Endothelial cell of umbilical vein (primary cell): ENCODE data around the gene ZNF497. TPM values are rescaled to one million over a fixed set of nuclear protein-coding genes. Genes with fewer than 3 reads are reported as not detected.
A peak's percentile ranks its signal among the peaks of the same experiment; 100 is the strongest.

ENCODE experiments used
- BruUV-seq: library from RNA; stranded (reverse); fragments of 400-500 nt; replicated peaks from 2 replicates; lab custom pipeline; 2021; lab: Mats Ljungman, UMichigan
- CTCF ChIA-PET: fragments of 300-600, 350-600 bp; sonication (Branson Sonifier 250); formaldehyde crosslinking; loops from one replicate; lab custom pipeline; 2021; ENCODE audit warnings: antibody characterized with exemption, inconsistent platforms; lab: Charles Lee
- POLR2A ChIA-PET: fragments of 300-600, 350-600 bp; sonication (Branson Sonifier 250); formaldehyde crosslinking; loops from one replicate; lab custom pipeline; 2021; ENCODE audit warnings: antibody characterized with exemption, inconsistent platforms; lab: Charles Lee
- DNase-seq: peaks from one replicate; pipeline ENCODE4 v3.0.0-alpha.2; 2011; ENCODE audit warnings: low read depth, low spot score
- FAIRE-seq: peaks from 2 replicates; lab custom pipeline; 2011; peaks lifted over from hg19 to GRCh38; lab: Jason Lieb, UNC
- H2AFZ ChIP-seq: 2 replicates; pipeline ENCODE4 v1.6.0; 2012; ENCODE audit warnings: low read depth, low read length, control low read depth, inconsistent platforms
- H3K27ac ChIP-seq: 2 replicates; pipeline ENCODE4 v1.5.1; 2011; ENCODE audit warnings: low read depth, mild to moderate bottlenecking, control low read depth, low read length, moderate library complexity; ENCODE audit not compliant: insufficient read depth
- H3K27me3 ChIP-seq, 2 experiments: 2 replicates each; pipeline versions ENCODE4 v1.6.0 to v1.6.1; 2011; ENCODE audit warnings: low read length in 2 of 2, mixed read lengths in 1 of 2; ENCODE audit not compliant: control insufficient read depth in 2 of 2, insufficient read depth in 2 of 2
- H3K36me3 ChIP-seq, 2 experiments: 2 replicates in 1 of 2; 3 replicates in 1 of 2; pipeline ENCODE4 v1.5.1; 2011; ENCODE audit warnings: low read length in 2 of 2, mild to moderate bottlenecking in 1 of 2, moderate library complexity in 1 of 2; ENCODE audit not compliant: control insufficient read depth in 2 of 2, insufficient read depth in 2 of 2; ENCODE audit errors: extremely low read depth in 1 of 2
- H3K4me1 ChIP-seq: 3 replicates; pipeline ENCODE4 v1.5.1; 2011; ENCODE audit warnings: mild to moderate bottlenecking, low read length; ENCODE audit not compliant: control insufficient read depth, insufficient read depth; ENCODE audit errors: extremely low read depth
- H3K4me2 ChIP-seq: 2 replicates; pipeline ENCODE4 v1.6.1; 2011; ENCODE audit warnings: low read length, control low read depth, mixed read lengths; ENCODE audit not compliant: insufficient read depth
- H3K4me3 ChIP-seq, 3 experiments: fragments of 200-600 bp in 1 of 3; sonication (generic), shearing (Covaris generic) in 1 of 3; replicated peaks in 1 of 3; 2 replicates each; pipeline ENCODE4 v1.5.1; 2011 to 2016; ENCODE audit warnings: control low read depth in 3 of 3, low read length in 3 of 3, mild to moderate bottlenecking in 2 of 3, inconsistent platforms in 1 of 3, low read depth in 1 of 3, moderate library complexity in 1 of 3; ENCODE audit not compliant: insufficient read depth in 1 of 3
- H3K79me2 ChIP-seq: 2 replicates; pipeline ENCODE4 v1.6.0; 2012; ENCODE audit warnings: low read length, inconsistent platforms; ENCODE audit not compliant: control insufficient read depth, insufficient read depth
- H3K9ac ChIP-seq: replicated peaks from 2 replicates; pipeline ENCODE3; 2011; ENCODE audit warnings: low read length, control low read depth; ENCODE audit not compliant: insufficient read depth; ENCODE audit errors: extremely low read depth
- H3K9me1 ChIP-seq: replicated peaks from 3 replicates; pipeline ENCODE4 v1.6.0; 2011; ENCODE audit warnings: mild to moderate bottlenecking, low read length; ENCODE audit not compliant: control insufficient read depth, insufficient read depth; ENCODE audit errors: extremely low read depth
- H3K9me3 ChIP-seq: replicated peaks from 2 replicates; pipeline ENCODE4 v1.5.1; 2012; ENCODE audit warnings: low read length, inconsistent platforms; ENCODE audit not compliant: control insufficient read depth, insufficient read depth
- H4K20me1 ChIP-seq: replicated peaks from 2 replicates; pipeline ENCODE3; 2011; ENCODE audit warnings: mild to moderate bottlenecking, low read length; ENCODE audit not compliant: control insufficient read depth, insufficient read depth; ENCODE audit errors: extremely low read depth
- EZH2 ChIP-seq: IDR thresholded peaks from 2 replicates; pipeline ENCODE4 v1.6.1; 2012; ENCODE audit warnings: borderline replicate concordance, low read depth, mild to moderate bottlenecking, moderate library complexity, low read length, inconsistent platforms; ENCODE audit not compliant: severe bottlenecking
- GATA2 ChIP-seq: IDR thresholded peaks from 2 replicates; pipeline ENCODE4 v1.7.0; 2011; ENCODE audit warnings: low read depth, mild to moderate bottlenecking, moderate library complexity, mixed read lengths, low read length; ENCODE audit not compliant: insufficient read length, insufficient read depth
- MYC ChIP-seq: IDR thresholded peaks from one replicate; pipeline ENCODE4 v1.6.1; 2011; ENCODE audit warnings: mild to moderate bottlenecking, low read depth, low read length
- dilution Hi-C: fragments of 300-500 bp; cut with MboI; formaldehyde crosslinking; loops from one replicate; pipeline ENCODE4 v1.15.0; 2019; ENCODE audit warnings: low sequenced_read_pairs; ENCODE audit not compliant: extremely low pct_ligation_motif_present
- intact Hi-C: fragments of 100-400 bp; cut with micrococcal nuclease; formaldehyde crosslinking; loops from one replicate; pipeline ENCODE4 v1.10.0; 2022
- polyA plus RNA-seq, 4 experiments: library from polyadenylated mRNA; depleted of rRNA in 3 of 4; stranded (reverse) in 3 of 4; unstranded in 1 of 4; fragments of >200 nt; gene quantifications; 2 replicates each; pipeline versions ENCODE4 v1.2.1 to v1.2.3, GENCODE V29; 2011 to 2012; ENCODE audit warnings: missing spikeins in 1 of 4
- total RNA-seq: library from RNA; stranded (reverse); gene quantifications from 2 replicates; pipeline ENCODE4 v1.2.3, GENCODE V29; 2021
- TF ChIP-seq, protein P1 (sequence below), 2 donors: IDR thresholded peaks; 1 replicate in 1 of 2; 2 replicates in 1 of 2; pipeline ENCODE4 v1.5.1; 2011; ENCODE audit warnings: low read length in 2 of 2, mild to moderate bottlenecking in 2 of 2, moderate library complexity in 2 of 2, control low read depth in 1 of 2, inconsistent platforms in 1 of 2, low read depth in 1 of 2; ENCODE audit not compliant: insufficient read depth in 1 of 2; ENCODE audit errors: extremely low read depth in 1 of 2

ZNF497 gene
- total and polyA plus RNA-seq, 2 donors (not counting 3 experiments of a cell fraction or from before 2014, with no cell fraction given): 0.40 to 1.3 TPM

DNA sequence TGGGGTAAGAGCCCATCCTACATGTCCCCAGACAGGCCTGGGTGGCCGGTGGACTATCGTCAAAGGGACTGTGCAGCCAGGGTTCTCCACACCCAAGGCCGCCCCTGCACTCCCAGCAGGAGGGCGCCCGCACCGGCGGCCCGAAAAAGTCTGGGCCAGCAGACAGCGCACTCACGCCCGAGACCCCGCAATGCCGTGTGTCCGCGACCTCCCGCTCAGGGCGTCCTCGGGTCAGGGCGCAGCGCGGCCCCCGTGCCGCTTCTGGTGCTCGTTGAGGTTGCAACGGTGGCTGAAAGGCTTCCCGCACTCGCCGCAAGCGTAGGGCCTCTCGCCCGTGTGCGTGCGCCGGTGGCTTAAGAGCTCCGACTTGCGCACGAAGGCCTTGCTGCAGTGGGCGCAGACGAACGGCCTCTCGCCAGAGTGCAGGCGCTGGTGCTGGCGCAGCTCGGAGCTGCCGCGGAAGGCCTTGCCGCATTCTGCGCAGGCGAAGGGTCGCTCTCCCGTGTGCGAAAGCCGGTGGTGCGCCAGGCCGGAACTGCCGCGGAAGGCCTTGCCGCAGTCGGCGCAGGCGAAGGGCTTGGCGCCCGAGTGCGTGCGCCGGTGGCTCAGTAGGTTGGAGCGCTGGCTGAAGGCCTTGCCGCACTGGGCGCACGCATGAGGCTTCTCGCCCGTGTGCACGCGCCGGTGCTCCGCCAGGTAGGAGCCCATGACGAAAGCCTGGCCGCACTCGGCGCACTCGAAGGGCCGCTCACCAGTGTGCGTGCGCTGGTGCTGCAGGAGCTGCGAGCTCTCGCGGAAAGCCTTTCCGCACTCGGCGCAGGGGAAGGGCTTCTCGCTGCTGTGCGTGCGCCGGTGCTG lies 6.4 kb downstream of the ZNF497 start:
- CTCF ChIA-PET: interaction anchor here (0.9 kb wide), 1 partner anchor 16 kb away, joined by 3 read pairs; no protein-coding TSS in a partner anchor
- POLR2A ChIA-PET: no interaction called here
- Histone ChIP-seq H3K4me3 (peak overlapping the region in 1 of 3 experiments; percentile 6), H3K4me1 (peaks cover 5% of the 10 kb centered on the region), H2AFZ (no peak overlapping the region), H3K9ac (no peak overlapping the region), H3K9me3 (no peaks in the 10 kb centered on the region), H3K27me3 (peaks cover 23 to 26% of the 10 kb centered on the region in 2 experiments), H4K20me1 (no peaks in the 10 kb centered on the region), H3K9me1 (no peaks in the 10 kb centered on the region), H3K36me3 (no peaks in the 10 kb centered on the region), H3K4me2 (no peak overlapping the region), H3K27ac (no peak overlapping the region), H3K79me2 (no peaks in the 10 kb centered on the region)
- dilution Hi-C loops (no loop called here), intact Hi-C loops (no loop called here)
- FAIRE-seq: peak; percentile 58
- DNase-seq: peak; percentile 54
- no TSS peak for BruUV-seq
- TF ChIP-seq, protein P1, sequence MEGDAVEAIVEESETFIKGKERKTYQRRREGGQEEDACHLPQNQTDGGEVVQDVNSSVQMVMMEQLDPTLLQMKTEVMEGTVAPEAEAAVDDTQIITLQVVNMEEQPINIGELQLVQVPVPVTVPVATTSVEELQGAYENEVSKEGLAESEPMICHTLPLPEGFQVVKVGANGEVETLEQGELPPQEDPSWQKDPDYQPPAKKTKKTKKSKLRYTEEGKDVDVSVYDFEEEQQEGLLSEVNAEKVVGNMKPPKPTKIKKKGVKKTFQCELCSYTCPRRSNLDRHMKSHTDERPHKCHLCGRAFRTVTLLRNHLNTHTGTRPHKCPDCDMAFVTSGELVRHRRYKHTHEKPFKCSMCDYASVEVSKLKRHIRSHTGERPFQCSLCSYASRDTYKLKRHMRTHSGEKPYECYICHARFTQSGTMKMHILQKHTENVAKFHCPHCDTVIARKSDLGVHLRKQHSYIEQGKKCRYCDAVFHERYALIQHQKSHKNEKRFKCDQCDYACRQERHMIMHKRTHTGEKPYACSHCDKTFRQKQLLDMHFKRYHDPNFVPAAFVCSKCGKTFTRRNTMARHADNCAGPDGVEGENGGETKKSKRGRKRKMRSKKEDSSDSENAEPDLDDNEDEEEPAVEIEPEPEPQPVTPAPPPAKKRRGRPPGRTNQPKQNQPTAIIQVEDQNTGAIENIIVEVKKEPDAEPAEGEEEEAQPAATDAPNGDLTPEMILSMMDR (IDR thresholded peaks at IDR 0.05; ENCODE audit: extremely low read depth in 1 of 2, insufficient read depth in 1 of 2, low read depth in 1 of 2, low read length in 2 of 2): no peak
- TF ChIP-seq EZH2: peak; percentile 89

DNA sequence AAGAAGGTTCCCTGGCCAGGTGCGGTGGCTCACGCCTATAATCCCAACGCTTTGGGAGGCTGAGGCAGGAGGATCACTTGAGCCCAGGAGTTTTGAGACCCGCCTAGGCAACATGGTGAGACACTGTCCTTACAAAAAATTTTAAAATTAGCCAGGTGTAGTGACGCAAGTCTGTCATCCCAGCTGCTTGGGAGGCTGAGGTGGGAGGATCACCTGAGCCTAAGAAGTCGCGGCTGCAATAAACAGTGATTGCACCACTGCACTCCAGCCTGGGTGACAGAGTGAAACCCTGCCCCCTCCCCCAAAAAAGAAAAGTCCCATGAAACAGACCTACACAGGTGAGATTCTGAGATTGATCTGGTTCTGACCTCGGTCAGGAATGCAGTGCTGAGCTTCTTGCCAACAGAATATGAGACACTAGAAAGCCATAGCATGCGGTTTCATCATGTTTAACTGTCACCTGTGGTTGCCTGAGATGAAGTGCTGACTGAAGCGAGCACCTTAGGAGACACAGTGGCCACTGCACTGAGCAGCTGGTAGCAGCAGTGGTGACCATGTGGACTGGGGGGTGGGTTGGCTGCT lies 7.2 kb downstream of the ZNF497 start:
- Histone ChIP-seq H3K9ac (no peak overlapping the region), H3K27me3 (peaks cover 31% of the 10 kb centered on the region in 2 experiments), H3K9me3 (no peaks in the 10 kb centered on the region), H3K4me2 (no peak overlapping the region), H3K36me3 (no peaks in the 10 kb centered on the region), H3K4me1 (peaks cover 5% of the 10 kb centered on the region), H3K79me2 (no peaks in the 10 kb centered on the region), H3K9me1 (no peaks in the 10 kb centered on the region), H4K20me1 (no peaks in the 10 kb centered on the region), H3K4me3 (no peak overlapping the region), H2AFZ (no peak overlapping the region), H3K27ac (no peak overlapping the region)
- POLR2A ChIA-PET: no interaction called here
- TF ChIP-seq MYC: no peak
- TF ChIP-seq GATA2: no peak
- intact Hi-C loops: no loop called here
- dilution Hi-C loops: no loop called here
- CTCF ChIA-PET: interaction anchor here (0.9 kb wide), 1 partner anchor 16 kb away, joined by 3 read pairs; no protein-coding TSS in a partner anchor
- BruUV-seq: no TSS peak
- no peak for DNase-seq
- FAIRE-seq: no peak
